ENCODE data around the gene OBSCN. TPM values are rescaled to one million over a fixed set of nuclear protein-coding genes. Genes with fewer than 3 reads are reported as not detected.

OBSCN gene
- total and polyA plus RNA-seq, 2 of the 13 experiments (the other 11 are each of a cell fraction or from before 2014, with no cell fraction given) = 0.20 TPM

GRCh38 chr1:228335406-228336307 is 127.8 kb downstream of the OBSCN start:
- ChIA-PET CTCF (ENCODE audit: low intra/inter-chr PET ratio, low total read pairs) (no interaction called here), POLR2A (no interaction called here)
- Histone ChIP-seq H3K9me3 (ENCODE audit: low read length) (no peaks in the 10 kb centered on the region), H3K4me2 (ENCODE audit: low read depth, low read length) (no peak overlapping the region), H3K4me1 (ENCODE audit: insufficient read depth, low read length) (no peaks in the 10 kb centered on the region), H2AFZ (ENCODE audit: low read length) (no peak overlapping the region), H4K20me1 (ENCODE audit: insufficient read depth, low read length) (no peaks in the 10 kb centered on the region), H3K79me2 (ENCODE audit: insufficient read depth, low read length) (no peaks in the 10 kb centered on the region), H3K36me3 (replicated peaks in 1 of 2; ENCODE audit: control insufficient read depth in 1 of 2, insufficient read depth in 2 of 2, low read length in 2 of 2) (no peaks in the 10 kb centered on the region), H3K27me3 (ENCODE audit: control insufficient read depth in 1 of 2, insufficient read depth in 2 of 2, low read length in 2 of 2) (peaks cover 6 to 7% of the 10 kb centered on the region in 2 experiments; a peak in 3 of 5 replicates), H3K27ac (ENCODE audit: extremely low read length, insufficient read depth, low read length) (no peak overlapping the region), H3K9ac (ENCODE audit: insufficient read depth, low read depth, low read length) (no peak overlapping the region), H3K4me3 (replicated peaks in 1 of 3; ENCODE audit: insufficient read depth in 1 of 3, low read depth in 2 of 3, low read length in 3 of 3) (no peak overlapping the region)
- BruUV-seq (replicated peaks) = no TSS peak
- FAIRE-seq (no peak), ATAC-seq (no peak), DNase-seq (ENCODE audit: low spot score) (no peak)
- 0% methylated on average over 4 of the region's 15 CpGs for WGBS (ENCODE audit: low lambda C conversion rate)
- no peak for TF ChIP-seq RELA (CRISPR knock-in tag; IDR thresholded peaks at IDR 0.05)
- no peak for TF ChIP-seq NR3C1 (CRISPR knock-in tag; IDR thresholded peaks at IDR 0.05)
- no peak for TF ChIP-seq ZFX (CRISPR knock-in tag; IDR thresholded peaks at IDR 0.05; ENCODE audit: low read depth)
- intact Hi-C loops (cut with micrococcal nuclease; ENCODE audit: unreplicated experiment) = no loop called here
- in situ Hi-C loops (cut with HindIII; ENCODE audit: extremely low pct_ligation_motif_present, low pct_unique_long_range_greater_than_20kb) = no loop called here

GRCh38 chr1:228336308-228337030 is 128.6 kb downstream of the OBSCN start:
- ATAC-seq (no peak; the same call in 2 of the 3 replicates), FAIRE-seq (no peak), DNase-seq (ENCODE audit: low spot score) (no peak)
- no peak overlapping the region for H2AFZ ChIP-seq (ENCODE audit: low read length)
- 16% methylated on average over 7 of the region's 18 CpGs for WGBS (ENCODE audit: low lambda C conversion rate)
- no peak overlapping the region for H3K27ac ChIP-seq (ENCODE audit: extremely low read length, insufficient read depth, low read length)
- ChIA-PET CTCF (ENCODE audit: low intra/inter-chr PET ratio, low total read pairs) (no interaction called here), POLR2A (no interaction called here)
- BruUV-seq (replicated peaks) = no TSS peak
- H3K79me2 ChIP-seq (ENCODE audit: insufficient read depth, low read length) = no peaks in the 10 kb centered on the region
- TF ChIP-seq CTCF (CRISPR knock-in tag; IDR thresholded peaks at IDR 0.05) (peak; percentile 39; the same call in 1 of the 2 replicates), ZNF546 (CRISPR knock-in tag; conservative IDR thresholded peaks at IDR 0.05) (no peak), STAG1 (CRISPR knock-in tag; IDR thresholded peaks at IDR 0.05) (peak; percentile 27; the same call in 1 of the 2 replicates)
- H3K4me2 ChIP-seq (ENCODE audit: low read depth, low read length) = no peak overlapping the region
- H3K4me1 ChIP-seq (ENCODE audit: insufficient read depth, low read length) = no peaks in the 10 kb centered on the region
- H3K36me3 ChIP-seq (replicated peaks in 1 of 2; ENCODE audit: control insufficient read depth in 1 of 2, insufficient read depth in 2 of 2, low read length in 2 of 2) = no peaks in the 10 kb centered on the region
- H3K9ac ChIP-seq (ENCODE audit: insufficient read depth, low read depth, low read length) = no peak overlapping the region
- peaks cover 6 to 7% of the 10 kb centered on the region in 2 experiments; a peak in 3 of 5 replicates for H3K27me3 ChIP-seq (ENCODE audit: control insufficient read depth in 1 of 2, insufficient read depth in 2 of 2, low read length in 2 of 2)
- no peaks in the 10 kb centered on the region for H4K20me1 ChIP-seq (ENCODE audit: insufficient read depth, low read length)
- no peak overlapping the region for H3K4me3 ChIP-seq (replicated peaks in 1 of 3; ENCODE audit: insufficient read depth in 1 of 3, low read depth in 2 of 3, low read length in 3 of 3)
- intact Hi-C loops (cut with micrococcal nuclease; ENCODE audit: unreplicated experiment) = no loop called here
- in situ Hi-C loops (cut with HindIII; ENCODE audit: extremely low pct_ligation_motif_present, low pct_unique_long_range_greater_than_20kb) = no loop called here
- H3K9me3 ChIP-seq (ENCODE audit: low read length) = no peaks in the 10 kb centered on the region
